Esophagus muscularis mucosa (tissue), 4 donors: Measurements from ENCODE around the gene TMEM121.

ENCODE experiments used
- EP300 ChIP-seq: sonication (generic); formaldehyde crosslinking; IDR thresholded peaks from one replicate; pipeline ENCODE4 v1.6.1; 2017; ENCODE audit warnings: antibody characterized with exemption
- POLR2A ChIP-seq: fragments of 450-650 bp; IDR thresholded peaks from one replicate; pipeline ENCODE4 v1.6.1; 2017; ENCODE audit warnings: antibody characterized with exemption, moderate library complexity, mild to moderate bottlenecking, low read depth
- POLR2AphosphoS5 ChIP-seq, 2 donors: sonication (generic); formaldehyde crosslinking; IDR thresholded peaks; one replicate each; pipeline ENCODE4 v1.6.1; 2017; ENCODE audit warnings: antibody characterized with exemption in 2 of 2
- TF ChIP-seq, protein P1 (sequence below), 3 experiments: fragments of 200-600 bp in 2 of 3; fragments of 450-650 bp in 1 of 3; sonication (generic) in 2 of 3; IDR thresholded peaks; one replicate each; pipeline ENCODE4 v1.5.1; 2017 to 2019; ENCODE audit warnings: antibody characterized with exemption in 3 of 3, mild to moderate bottlenecking in 2 of 3, moderate library complexity in 1 of 3

DNA sequence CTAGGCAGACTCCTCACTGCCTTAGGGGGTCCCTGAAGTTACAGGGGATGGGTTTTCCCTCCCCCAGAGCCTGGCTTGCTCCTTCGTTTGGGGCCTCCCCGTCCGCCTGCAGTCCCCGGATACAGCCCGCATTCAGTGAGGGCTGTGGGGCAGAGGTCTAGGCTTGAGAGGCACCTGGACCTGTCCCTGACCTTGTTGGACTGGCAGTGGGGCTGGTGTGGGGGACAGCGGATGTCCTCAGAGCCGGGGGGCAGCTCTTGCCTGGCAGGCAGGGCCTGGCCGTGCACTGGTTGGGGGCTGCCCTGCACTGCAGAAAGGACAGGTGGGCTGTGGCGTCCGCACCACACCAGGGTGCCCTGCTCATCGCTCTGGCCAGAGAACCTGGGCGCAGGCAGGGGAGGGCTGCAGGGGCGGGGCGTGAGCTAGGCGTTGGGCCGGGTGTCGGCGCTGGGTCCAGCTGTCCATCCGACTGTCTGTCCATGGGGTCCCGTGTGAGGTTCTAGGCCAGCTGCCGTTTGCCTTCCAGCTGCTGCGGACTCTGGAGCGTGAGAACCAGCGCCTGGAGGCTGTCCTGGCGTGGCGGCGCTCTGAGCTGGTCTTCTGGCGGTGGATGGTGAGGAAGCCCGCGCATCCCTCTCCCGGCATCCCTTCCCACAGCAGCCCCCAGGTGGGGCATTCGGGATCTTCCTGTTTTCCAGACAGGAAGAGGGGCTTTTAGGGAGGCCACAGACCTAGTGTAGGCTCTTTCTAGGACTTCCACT lies 29.4 kb upstream of the TMEM121 start:
- no peak for TF ChIP-seq POLR2A
- TF ChIP-seq, protein P1, sequence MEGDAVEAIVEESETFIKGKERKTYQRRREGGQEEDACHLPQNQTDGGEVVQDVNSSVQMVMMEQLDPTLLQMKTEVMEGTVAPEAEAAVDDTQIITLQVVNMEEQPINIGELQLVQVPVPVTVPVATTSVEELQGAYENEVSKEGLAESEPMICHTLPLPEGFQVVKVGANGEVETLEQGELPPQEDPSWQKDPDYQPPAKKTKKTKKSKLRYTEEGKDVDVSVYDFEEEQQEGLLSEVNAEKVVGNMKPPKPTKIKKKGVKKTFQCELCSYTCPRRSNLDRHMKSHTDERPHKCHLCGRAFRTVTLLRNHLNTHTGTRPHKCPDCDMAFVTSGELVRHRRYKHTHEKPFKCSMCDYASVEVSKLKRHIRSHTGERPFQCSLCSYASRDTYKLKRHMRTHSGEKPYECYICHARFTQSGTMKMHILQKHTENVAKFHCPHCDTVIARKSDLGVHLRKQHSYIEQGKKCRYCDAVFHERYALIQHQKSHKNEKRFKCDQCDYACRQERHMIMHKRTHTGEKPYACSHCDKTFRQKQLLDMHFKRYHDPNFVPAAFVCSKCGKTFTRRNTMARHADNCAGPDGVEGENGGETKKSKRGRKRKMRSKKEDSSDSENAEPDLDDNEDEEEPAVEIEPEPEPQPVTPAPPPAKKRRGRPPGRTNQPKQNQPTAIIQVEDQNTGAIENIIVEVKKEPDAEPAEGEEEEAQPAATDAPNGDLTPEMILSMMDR (IDR thresholded peaks at IDR 0.05): no peak
- TF ChIP-seq EP300: no peak
- TF ChIP-seq POLR2AphosphoS5 (IDR thresholded peaks at IDR 0.05): no peak
